AG09319 (cell line): ENCODE measurements around the gene NEMP1.

ENCODE experiments used
- DNase-seq: peaks from one replicate; pipeline ENCODE4 v3.0.0-alpha.2; 2010; ENCODE audit warnings: low read depth; ENCODE audit errors: extremely low read depth
- CTCF ChIP-seq: IDR thresholded peaks from 2 replicates; pipeline ENCODE4 v1.5.1; 2011; ENCODE audit warnings: low read depth, mild to moderate bottlenecking, inconsistent platforms, low read length, moderate library complexity

Gene NEMP1

GRCh38 chr12:57103856-57104255 lies 25.3 kb upstream of the NEMP1 start:
- no peak for TF ChIP-seq CTCF
- DNase-seq, result no peak

DNA sequence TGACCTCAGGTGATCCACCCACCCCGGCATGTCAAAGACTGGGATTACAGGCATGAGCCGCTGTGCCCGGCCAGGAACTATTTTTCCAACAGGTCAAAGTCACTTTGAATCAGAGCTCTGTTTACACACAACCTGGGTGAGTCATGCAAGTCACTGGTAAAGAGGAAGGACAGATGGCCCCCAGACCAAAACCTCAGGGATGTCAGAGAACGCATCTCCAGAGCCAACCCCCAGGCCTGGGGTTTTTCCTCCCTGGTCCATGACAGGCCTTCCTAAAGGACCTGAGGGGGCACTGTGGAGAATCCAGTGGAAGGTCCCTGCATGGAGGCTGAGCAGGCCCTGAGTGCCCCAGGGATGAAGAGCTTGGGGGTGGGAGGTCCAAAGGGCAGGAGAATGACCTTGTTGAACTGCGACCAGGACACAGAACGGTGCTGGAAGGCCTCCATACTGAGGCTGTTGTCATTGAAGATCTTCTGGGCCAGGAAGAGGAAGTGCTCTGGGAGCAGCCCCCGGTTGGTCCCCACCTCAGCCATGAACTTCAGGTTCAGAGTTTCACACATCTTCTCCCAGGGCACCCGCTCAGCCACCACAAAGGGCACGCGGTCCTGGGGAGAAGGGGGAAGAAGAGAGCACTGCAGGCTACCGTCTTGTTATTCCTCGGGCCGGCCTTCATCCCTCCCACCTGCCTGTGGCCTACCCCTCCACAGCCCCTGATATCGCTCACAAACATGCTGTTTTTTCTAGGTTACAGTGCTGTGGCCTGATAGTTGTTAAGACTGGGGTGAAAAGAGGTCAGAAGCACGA lies 23.5 kb upstream of the NEMP1 start:
- no peak for TF ChIP-seq CTCF
- no peak for DNase-seq

GRCh38 chr12:57099766-57100165 lies 21.2 kb upstream of the NEMP1 start:
- DNase-seq, result no peak
- no peak for TF ChIP-seq CTCF

DNA sequence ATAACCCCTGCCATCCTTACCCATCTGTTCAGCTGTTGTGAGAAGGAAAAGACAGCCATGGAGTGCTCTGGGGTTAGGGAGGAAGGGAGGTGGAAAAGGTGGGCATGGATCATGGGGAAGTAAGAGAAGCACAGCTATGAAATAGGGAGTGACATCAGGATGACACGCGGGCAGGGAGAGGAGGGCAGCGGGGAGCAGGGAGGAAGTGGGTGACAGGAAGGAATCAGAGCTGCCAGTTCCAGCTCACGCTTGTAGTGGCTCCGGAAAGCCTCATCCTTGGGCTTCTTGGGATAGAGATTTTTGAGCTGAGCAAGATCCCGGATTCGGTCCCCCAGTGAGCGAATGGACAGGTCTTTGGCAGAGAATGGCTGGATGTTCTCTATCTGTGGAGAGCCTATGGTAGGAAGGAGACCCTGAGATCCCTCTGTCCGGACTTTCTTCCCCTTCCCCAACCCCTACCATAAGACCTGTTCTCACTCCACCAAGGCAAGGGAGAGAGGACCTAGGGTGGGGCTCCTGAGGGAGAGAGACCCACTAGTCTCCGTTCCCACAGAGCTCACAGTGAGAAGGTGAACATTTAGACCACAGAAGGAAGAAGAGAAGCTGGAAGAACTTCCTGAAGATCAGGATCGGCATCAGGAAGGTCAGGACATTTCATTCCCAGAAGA lies 20.6 kb upstream of the NEMP1 start:
- DNase-seq, result no peak
- no peak for TF ChIP-seq CTCF

DNA sequence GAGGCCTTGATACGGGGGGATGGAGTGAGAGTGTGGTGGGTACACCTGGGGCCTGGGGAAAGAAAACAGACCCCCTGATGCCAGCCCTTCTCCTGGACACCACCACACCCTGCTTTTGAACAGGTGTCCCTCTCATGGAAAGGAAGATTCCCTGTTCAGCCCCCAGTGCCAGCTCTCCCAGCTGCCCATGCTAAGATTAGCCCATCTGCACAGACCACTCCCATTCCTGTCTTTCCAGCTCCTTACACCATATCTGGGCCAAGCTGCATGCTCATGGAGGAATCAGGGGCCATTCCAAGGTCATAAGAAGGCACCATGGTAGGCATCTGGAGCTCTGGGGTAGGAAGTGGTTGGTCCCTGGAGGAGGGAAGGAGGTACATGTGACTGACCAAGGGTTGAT lies 20.0 kb upstream of the NEMP1 start:
- TF ChIP-seq CTCF, result no peak
- DNase-seq, result no peak

DNA sequence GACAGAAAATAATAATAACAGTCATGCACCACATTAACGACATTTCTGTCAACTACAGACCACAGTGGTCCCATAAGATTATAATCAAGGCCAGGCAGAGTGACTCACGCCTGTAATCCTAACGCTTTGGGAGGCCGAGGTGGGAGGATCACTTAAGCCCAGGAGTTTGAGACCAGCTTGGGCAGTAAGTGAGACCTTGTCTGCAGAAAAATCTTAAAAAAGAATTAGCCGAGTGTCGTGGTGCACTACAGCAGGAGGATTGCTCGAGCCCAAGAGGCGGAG lies 18.9 kb upstream of the NEMP1 start:
- DNase-seq, result no peak
- TF ChIP-seq CTCF, result no peak

DNA sequence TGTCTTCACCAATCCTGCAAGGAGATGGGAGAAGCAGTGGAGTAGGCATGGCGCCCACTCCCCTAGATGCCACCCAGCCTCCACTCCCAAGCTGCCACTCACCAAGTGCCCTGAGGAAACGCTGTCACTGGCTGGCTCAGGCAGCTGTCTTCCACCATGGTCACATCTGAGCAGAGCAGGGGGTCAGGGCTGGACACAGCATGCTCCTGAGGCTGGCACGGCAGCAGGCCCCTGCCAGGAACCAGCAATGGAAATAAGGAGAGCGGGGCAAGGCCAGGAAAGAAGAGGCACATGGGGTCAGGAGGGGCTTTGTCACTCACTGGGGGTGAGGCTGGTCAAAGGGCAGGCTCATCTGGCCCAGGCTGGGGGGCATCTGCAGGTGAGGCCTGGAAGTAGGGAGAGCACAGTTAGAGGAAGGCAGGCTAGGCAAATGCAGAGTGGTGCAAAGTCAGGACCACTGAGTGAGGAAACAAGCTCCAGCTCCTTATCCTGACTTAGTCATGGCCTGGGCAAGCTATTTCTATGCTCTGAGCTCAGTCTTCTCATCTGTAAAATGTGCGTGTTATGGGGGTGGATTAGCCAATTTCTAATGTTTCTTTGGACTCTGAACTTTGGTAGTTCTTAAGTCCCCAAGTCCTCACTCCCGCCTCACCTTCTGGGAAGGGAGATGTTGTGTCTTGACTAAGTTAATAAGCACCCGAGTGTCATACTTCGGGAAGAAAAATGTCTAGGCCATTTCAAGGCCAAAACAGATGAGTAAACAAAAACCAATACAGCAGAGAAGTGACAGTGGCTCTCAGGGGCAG lies 18.4 kb upstream of the NEMP1 start:
- DNase-seq, result no peak
- no peak for TF ChIP-seq CTCF
